ENCODE results near the gene TBL3. TPM values are rescaled to one million over a fixed set of nuclear protein-coding genes. Genes with fewer than 3 reads are reported as not detected.

Gene TBL3
- total and polyA plus RNA-seq, 4 donors: 12.5 to 24.3 (median 14.2) TPM

DNA sequence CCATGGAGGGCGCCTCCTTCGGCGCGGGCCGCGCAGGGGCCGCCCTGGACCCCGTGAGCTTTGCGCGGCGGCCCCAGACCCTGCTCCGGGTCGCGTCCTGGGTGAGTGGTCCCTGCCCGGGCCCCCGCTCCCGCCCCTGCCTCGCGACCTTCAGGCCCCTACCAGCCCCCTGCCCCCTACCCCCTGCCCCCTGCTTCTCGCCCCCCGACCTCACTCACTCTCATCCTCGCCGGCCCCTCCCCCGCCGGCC lies 18.2 kb downstream of the TBL3 start:
- 2% methylated on average over 25 of the region's 25 CpGs for WGBS
- no peak for TF ChIP-seq RXRA (IDR thresholded peaks at IDR 0.05)
- TF ChIP-seq NR2F2 (IDR thresholded peaks at IDR 0.05): no peak
- no peak for TF ChIP-seq EGR1 (IDR thresholded peaks at IDR 0.05; ENCODE audit: low read depth in 2 of 2)
- TF ChIP-seq HNF4G (IDR thresholded peaks at IDR 0.05): no peak
- no peak for TF ChIP-seq TAF1 (conservative IDR thresholded peaks at IDR 0.05)
- TF ChIP-seq, protein P1, sequence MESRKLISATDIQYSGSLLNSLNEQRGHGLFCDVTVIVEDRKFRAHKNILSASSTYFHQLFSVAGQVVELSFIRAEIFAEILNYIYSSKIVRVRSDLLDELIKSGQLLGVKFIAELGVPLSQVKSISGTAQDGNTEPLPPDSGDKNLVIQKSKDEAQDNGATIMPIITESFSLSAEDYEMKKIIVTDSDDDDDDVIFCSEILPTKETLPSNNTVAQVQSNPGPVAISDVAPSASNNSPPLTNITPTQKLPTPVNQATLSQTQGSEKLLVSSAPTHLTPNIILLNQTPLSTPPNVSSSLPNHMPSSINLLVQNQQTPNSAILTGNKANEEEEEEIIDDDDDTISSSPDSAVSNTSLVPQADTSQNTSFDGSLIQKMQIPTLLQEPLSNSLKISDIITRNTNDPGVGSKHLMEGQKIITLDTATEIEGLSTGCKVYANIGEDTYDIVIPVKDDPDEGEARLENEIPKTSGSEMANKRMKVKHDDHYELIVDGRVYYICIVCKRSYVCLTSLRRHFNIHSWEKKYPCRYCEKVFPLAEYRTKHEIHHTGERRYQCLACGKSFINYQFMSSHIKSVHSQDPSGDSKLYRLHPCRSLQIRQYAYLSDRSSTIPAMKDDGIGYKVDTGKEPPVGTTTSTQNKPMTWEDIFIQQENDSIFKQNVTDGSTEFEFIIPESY (IDR thresholded peaks at IDR 0.05): no peak
- no peak for TF ChIP-seq FOXA1 (IDR thresholded peaks at IDR 0.05)
- TF ChIP-seq, protein P2, sequence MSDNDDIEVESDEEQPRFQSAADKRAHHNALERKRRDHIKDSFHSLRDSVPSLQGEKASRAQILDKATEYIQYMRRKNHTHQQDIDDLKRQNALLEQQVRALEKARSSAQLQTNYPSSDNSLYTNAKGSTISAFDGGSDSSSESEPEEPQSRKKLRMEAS (IDR thresholded peaks at IDR 0.05): no peak
- TF ChIP-seq HNF4A (conservative IDR thresholded peaks at IDR 0.05): no peak
- no peak for TF ChIP-seq GABPA (IDR thresholded peaks at IDR 0.05 in 1 of 2, conservative IDR thresholded peaks at IDR 0.05 in 1 of 2)
- no peak for TF ChIP-seq FOXA2 (IDR thresholded peaks at IDR 0.05)
- TF ChIP-seq YY1 (IDR thresholded peaks at IDR 0.05): no peak
- no peak for TF ChIP-seq JUND (IDR thresholded peaks at IDR 0.05)
- Histone ChIP-seq H3K27ac (ENCODE audit: low read depth in 1 of 2, low read length in 2 of 2) (no peak overlapping the region), H3K4me3 (ENCODE audit: low read depth in 1 of 3, low read length in 3 of 3) (peak overlapping the region in 1 of 3 donors; percentile 24), H3K36me3 (ENCODE audit: control insufficient read depth in 4 of 4, insufficient read depth in 3 of 4, low read depth in 1 of 4, low read length in 3 of 4) (peaks cover 0 to 17% (median under 1%) of the 10 kb centered on the region in 4 donors), H3K4me1 (ENCODE audit: control insufficient read depth in 4 of 4, insufficient read depth in 4 of 4, low read length in 3 of 4) (peaks cover 8 to 37% (median 20%) of the 10 kb centered on the region in 4 donors), H3K9me3 (ENCODE audit: control insufficient read depth in 4 of 4, low read length in 3 of 4) (no peaks in the 10 kb centered on the region), H3K27me3 (ENCODE audit: control insufficient read depth in 4 of 4, insufficient read depth in 4 of 4, low read length in 3 of 4) (peaks cover 0 to 9% (median 4%) of the 10 kb centered on the region in 4 donors), H3K9ac (ENCODE audit: low read depth in 1 of 2, low read length in 2 of 2) (no peak overlapping the region)
- no peak for DNase-seq (ENCODE audit: low spot score)

DNA sequence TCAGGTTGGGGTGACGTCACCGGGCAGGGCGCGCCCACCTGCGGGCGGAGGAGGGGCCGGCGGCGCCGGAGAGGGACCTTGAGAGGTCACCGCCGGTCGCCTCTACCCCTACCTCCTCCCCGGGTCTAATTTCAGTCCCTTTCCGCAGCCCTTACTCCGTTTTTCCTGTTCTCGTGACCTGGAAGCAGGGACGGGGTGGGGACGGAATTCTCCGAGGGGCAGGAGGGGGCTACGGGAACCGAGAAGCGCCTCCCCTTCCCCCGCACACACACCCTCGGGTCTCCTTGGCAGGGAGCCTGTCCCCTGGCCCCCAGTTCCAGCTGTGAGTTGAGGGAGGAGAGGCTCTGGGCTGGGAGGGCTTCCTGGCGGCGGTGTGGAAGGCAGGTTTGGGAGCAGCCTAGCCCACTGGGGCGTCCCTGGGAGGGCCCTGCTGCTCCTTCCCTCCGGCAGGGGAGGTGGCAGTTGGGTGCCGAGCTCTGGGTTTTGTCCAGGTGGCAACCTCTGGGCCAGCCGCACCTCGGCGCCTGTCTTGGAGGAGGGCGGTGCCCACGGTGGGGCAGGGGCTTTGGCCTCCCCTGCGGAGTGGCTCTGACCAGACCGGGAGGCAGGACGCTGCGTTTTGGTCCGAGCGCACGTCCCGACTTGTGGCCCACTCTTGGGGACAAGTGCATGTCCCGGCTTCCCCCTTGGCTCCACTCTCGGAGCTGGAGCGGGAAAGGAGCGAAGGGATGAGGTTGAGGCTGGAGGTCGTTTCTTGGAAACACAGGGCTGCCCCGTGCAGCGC lies 18.7 kb downstream of the TBL3 start:
- H3K27me3 ChIP-seq (ENCODE audit: control insufficient read depth in 4 of 4, insufficient read depth in 4 of 4, low read length in 3 of 4): peaks cover 0 to 9% (median 4%) of the 10 kb centered on the region in 4 donors
- H3K27ac ChIP-seq (ENCODE audit: low read depth in 1 of 2, low read length in 2 of 2): no peak overlapping the region
- TF ChIP-seq FOXA1 (IDR thresholded peaks at IDR 0.05) (no peak), JUND (IDR thresholded peaks at IDR 0.05) (no peak)
- WGBS: 8% methylated on average over 50 of the region's 50 CpGs
- no peaks in the 10 kb centered on the region for H3K9me3 ChIP-seq (ENCODE audit: control insufficient read depth in 4 of 4, low read length in 3 of 4)
- no peak for DNase-seq (ENCODE audit: low spot score)
- H3K4me1 ChIP-seq (ENCODE audit: control insufficient read depth in 4 of 4, insufficient read depth in 4 of 4, low read length in 3 of 4): peaks cover 2 to 31% (median 17%) of the 10 kb centered on the region in 4 donors
- peaks cover 0 to 15% (median under 1%) of the 10 kb centered on the region in 4 donors for H3K36me3 ChIP-seq (ENCODE audit: control insufficient read depth in 4 of 4, insufficient read depth in 3 of 4, low read depth in 1 of 4, low read length in 3 of 4)
- peak overlapping the region in 1 of 3 donors; percentile 24 for H3K4me3 ChIP-seq (ENCODE audit: low read depth in 1 of 3, low read length in 3 of 3)
- H3K9ac ChIP-seq (ENCODE audit: low read depth in 1 of 2, low read length in 2 of 2): no peak overlapping the region

- Histone ChIP-seq H3K4me3 (ENCODE audit: low read depth in 1 of 3, low read length in 3 of 3) (no peak overlapping the region), H3K9me3 (ENCODE audit: control insufficient read depth in 4 of 4, low read length in 3 of 4) (no peaks in the 10 kb centered on the region), H3K36me3 (ENCODE audit: control insufficient read depth in 4 of 4, insufficient read depth in 3 of 4, low read depth in 1 of 4, low read length in 3 of 4) (peaks cover 0 to 9% (median under 1%) of the 10 kb centered on the region in 4 donors), H3K4me1 (ENCODE audit: control insufficient read depth in 4 of 4, insufficient read depth in 4 of 4, low read length in 3 of 4) (peaks cover 2 to 31% (median 17%) of the 10 kb centered on the region in 4 donors), H3K27me3 (ENCODE audit: control insufficient read depth in 4 of 4, insufficient read depth in 4 of 4, low read length in 3 of 4) (peaks cover 0 to 9% (median 4%) of the 10 kb centered on the region in 4 donors), H3K27ac (ENCODE audit: low read depth in 1 of 2, low read length in 2 of 2) (no peak overlapping the region), H3K9ac (ENCODE audit: low read depth in 1 of 2, low read length in 2 of 2) (no peak overlapping the region)
- WGBS: 17% methylated on average over 18 of the region's 18 CpGs
- no peak for DNase-seq (ENCODE audit: low spot score)
- no peak for TF ChIP-seq ATF3 (IDR thresholded peaks at IDR 0.05)
- no peak for TF ChIP-seq TAF1 (conservative IDR thresholded peaks at IDR 0.05)
- no peak for TF ChIP-seq RAD21 (IDR thresholded peaks at IDR 0.05)
- TF ChIP-seq YY1 (IDR thresholded peaks at IDR 0.05): no peak
- TF ChIP-seq JUND (IDR thresholded peaks at IDR 0.05): no peak
- TF ChIP-seq NR2F2 (IDR thresholded peaks at IDR 0.05): no peak
- TF ChIP-seq SP1 (IDR thresholded peaks at IDR 0.05): no peak
- TF ChIP-seq RXRA (IDR thresholded peaks at IDR 0.05): no peak
- TF ChIP-seq, protein P1 (IDR thresholded peaks at IDR 0.05): no peak
- TF ChIP-seq GABPA (IDR thresholded peaks at IDR 0.05 in 1 of 2, conservative IDR thresholded peaks at IDR 0.05 in 1 of 2): no peak
- TF ChIP-seq CTCF (IDR thresholded peaks at IDR 0.05; ENCODE audit: low read depth, low read length, missing input control): no peak
Observed at GRCh38 chr16:1991135-1991551, 19.3 kb downstream of the TBL3 start.
